Body of pancreas (tissue), 4 donors: ENCODE data around the gene OSTF1. TPM values are rescaled to one million over a fixed set of nuclear protein-coding genes. Genes with fewer than 3 reads are reported as not detected.

Source experiments
- ATAC-seq: fragments of 150-250 bp; one replicate; pipeline ENCODE4 v1.9.1; 2016
- DNase-seq, 4 donors: peaks; one replicate each; pipeline ENCODE4 v3.0.0-alpha.2; 2019
- H3K27ac ChIP-seq, 4 donors: fragments of 200-600 bp; sonication (generic); 1 replicate in 3 of 4; 2 replicates in 1 of 4; pipeline versions ENCODE4 v1.5.1 to v1.6.1; 2016 to 2019; ENCODE audit warnings: mild to moderate bottlenecking in 1 of 4, mixed read lengths in 1 of 4, moderate library complexity in 1 of 4
- H3K27me3 ChIP-seq, 2 donors: fragments of 200-600 bp; sonication (generic); one replicate each; pipeline ENCODE4 v1.6.0; 2016; ENCODE audit warnings: mild to moderate bottlenecking in 1 of 2
- H3K36me3 ChIP-seq, 2 donors: fragments of 200-600 bp; sonication (generic); replicated peaks in 1 of 2; 2 replicates each; pipeline ENCODE4 v1.5.1; 2016; ENCODE audit warnings: low read depth in 2 of 2; ENCODE audit not compliant: insufficient read depth in 1 of 2
- H3K4me1 ChIP-seq: fragments of 200-600 bp; sonication (generic); one replicate; pipeline ENCODE4 v1.6.0; 2016
- H3K4me3 ChIP-seq, 2 donors: fragments of 200-600 bp; sonication (generic); 1 replicate in 1 of 2; 2 replicates in 1 of 2; pipeline ENCODE4 v1.5.1; 2016 to 2019
- H3K9me3 ChIP-seq, 3 donors: fragments of 200-600 bp; sonication (generic); 1 replicate in 2 of 3; 2 replicates in 1 of 3; pipeline ENCODE4 v1.5.1; 2016
- POLR2A ChIP-seq, 3 donors: fragments of 450-650 bp; IDR thresholded peaks; one replicate each; pipeline ENCODE4 v1.6.1; 2016; ENCODE audit warnings: antibody characterized with exemption in 3 of 3, mild to moderate bottlenecking in 2 of 3
- WGBS, 2 donors: methylation state at CpG; one replicate each; pipeline ENCODE4 v1.1.5; 2017; 5-methylcytosine and 5-hydroxymethylcytosine counted together
- intact Hi-C: fragments of 100-400 bp; cut with DNase I; formaldehyde crosslinking; loops from one replicate; pipeline ENCODE4 v1.15.1; 2023
- total RNA-seq, 2 donors: library from RNA; depleted of rRNA; stranded (reverse); fragments of >200 nt; gene quantifications; one replicate each; pipeline ENCODE4 v1.1.0, GENCODE V29; 2016
- TF ChIP-seq, protein P1 (sequence below), 7 experiments: fragments of 450-650 bp in 4 of 7; fragments of 200-600 bp in 3 of 7; sonication (generic) in 3 of 7; IDR thresholded peaks; one replicate each; pipeline ENCODE4 v1.5.1; 2016 to 2019; ENCODE audit warnings: antibody characterized with exemption in 7 of 7

The OSTF1 gene
- total RNA-seq, 2 donors from 2014 or later, result 10.4 to 12.9 TPM

DNA sequence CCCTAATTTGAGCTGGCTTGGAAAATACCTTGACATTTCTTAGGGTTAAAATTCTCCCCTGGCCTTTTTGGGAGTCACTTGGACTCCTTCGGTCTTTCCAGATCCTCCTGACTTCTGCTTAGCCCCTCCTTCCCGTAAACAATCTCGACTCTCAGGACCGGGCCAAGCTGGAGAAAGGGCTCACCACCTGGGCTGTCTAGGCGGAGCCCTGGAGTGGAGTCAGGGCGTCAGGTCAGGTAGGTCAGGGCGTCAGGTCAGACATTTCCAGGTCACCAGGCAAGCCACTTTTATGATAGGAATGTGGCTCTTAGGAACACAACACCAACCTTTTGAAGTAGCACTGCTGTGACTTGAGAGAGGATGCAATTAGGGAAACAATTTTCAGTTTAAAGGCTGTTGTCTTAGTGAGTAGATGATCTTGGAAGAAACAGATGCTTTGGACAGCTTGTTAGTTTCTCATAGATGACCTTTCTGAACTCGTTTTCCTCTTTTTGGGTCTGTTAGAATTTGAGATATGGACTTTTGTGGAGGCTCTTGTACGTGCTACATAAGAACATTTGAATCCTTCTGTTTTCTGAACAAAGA, 12.8 kb downstream of the OSTF1 start:
- peaks cover 13% of the 10 kb centered on the region for H3K4me1 ChIP-seq
- ATAC-seq, result no peak
- no peak for TF ChIP-seq POLR2A (IDR thresholded peaks at IDR 0.05)
- TF ChIP-seq, protein P1, sequence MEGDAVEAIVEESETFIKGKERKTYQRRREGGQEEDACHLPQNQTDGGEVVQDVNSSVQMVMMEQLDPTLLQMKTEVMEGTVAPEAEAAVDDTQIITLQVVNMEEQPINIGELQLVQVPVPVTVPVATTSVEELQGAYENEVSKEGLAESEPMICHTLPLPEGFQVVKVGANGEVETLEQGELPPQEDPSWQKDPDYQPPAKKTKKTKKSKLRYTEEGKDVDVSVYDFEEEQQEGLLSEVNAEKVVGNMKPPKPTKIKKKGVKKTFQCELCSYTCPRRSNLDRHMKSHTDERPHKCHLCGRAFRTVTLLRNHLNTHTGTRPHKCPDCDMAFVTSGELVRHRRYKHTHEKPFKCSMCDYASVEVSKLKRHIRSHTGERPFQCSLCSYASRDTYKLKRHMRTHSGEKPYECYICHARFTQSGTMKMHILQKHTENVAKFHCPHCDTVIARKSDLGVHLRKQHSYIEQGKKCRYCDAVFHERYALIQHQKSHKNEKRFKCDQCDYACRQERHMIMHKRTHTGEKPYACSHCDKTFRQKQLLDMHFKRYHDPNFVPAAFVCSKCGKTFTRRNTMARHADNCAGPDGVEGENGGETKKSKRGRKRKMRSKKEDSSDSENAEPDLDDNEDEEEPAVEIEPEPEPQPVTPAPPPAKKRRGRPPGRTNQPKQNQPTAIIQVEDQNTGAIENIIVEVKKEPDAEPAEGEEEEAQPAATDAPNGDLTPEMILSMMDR (IDR thresholded peaks at IDR 0.05), result no peak
- 56 to 58% methylated on average over 9 of the region's 9 CpGs for WGBS, 2 donors
- H3K27ac ChIP-seq, result no peak overlapping the region
- intact Hi-C loops, result no loop called here
- no peak overlapping the region for H3K4me3 ChIP-seq
- no peaks in the 10 kb centered on the region for H3K9me3 ChIP-seq
- H3K36me3 ChIP-seq, result no peaks in the 10 kb centered on the region
- no peaks in the 10 kb centered on the region for H3K27me3 ChIP-seq
- DNase-seq, result no peak

DNA sequence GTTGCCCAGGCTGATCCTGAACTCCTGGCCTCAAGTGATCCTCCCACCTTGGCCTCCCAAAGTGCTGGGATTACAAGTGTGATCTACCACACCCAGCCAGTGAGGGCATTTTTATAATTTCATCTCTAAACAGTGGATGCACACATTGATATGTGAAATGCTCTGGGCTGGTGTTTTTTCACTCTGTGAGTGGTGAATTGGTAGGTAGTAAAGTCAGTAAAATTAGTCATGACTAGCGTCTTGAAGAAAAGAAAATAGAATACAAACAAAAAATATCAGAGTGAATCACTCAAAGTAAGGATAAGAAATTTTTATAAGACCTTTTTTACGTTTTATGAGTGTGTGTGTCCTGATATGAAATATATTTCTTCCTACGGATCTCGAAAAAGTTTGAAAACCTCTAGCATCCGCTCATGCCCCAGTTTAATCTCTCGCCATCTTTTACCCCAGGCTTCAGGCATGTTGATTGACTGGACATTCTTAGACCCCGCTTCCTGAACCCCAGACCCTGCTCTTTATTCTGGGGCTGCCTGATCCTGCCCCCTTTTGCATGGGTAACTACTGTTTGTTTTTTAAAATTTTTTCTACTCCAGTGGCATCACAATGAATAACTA, 14.0 kb downstream of the OSTF1 start:
- no peak overlapping the region for H3K4me3 ChIP-seq
- no peak overlapping the region for H3K27ac ChIP-seq
- intact Hi-C loops, result no loop called here
- peaks cover 13% of the 10 kb centered on the region for H3K4me1 ChIP-seq
- ATAC-seq (no peak), DNase-seq (no peak)
- no peak for TF ChIP-seq POLR2A (IDR thresholded peaks at IDR 0.05)
- TF ChIP-seq, protein P1 (IDR thresholded peaks at IDR 0.05), result no peak
- no peaks in the 10 kb centered on the region for H3K27me3 ChIP-seq
- H3K9me3 ChIP-seq, result no peaks in the 10 kb centered on the region
- WGBS, 2 donors, result 91 to 93% methylated on average over 7 of the region's 7 CpGs
- no peaks in the 10 kb centered on the region for H3K36me3 ChIP-seq

DNA sequence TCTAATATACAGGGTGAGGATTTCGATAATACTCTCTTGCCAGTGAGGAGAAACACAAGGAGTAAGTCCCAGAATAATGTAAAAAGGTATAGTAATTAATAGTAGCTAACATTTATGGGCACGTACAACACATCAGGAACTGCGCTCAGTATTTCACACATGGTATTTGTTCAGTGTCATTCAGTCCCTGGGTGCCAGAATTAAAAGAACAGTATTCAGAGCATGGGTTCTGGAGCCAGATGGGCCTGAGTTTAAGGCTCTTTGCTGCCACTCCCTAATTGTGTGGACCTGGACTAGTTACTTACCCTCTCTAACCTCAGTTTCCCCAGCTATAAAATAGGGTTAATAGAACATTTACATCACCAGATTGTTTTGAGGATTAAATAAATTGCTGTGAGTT, 16.3 kb downstream of the OSTF1 start:
- Histone ChIP-seq H3K4me3 (no peak overlapping the region), H3K4me1 (peaks cover 13% of the 10 kb centered on the region), H3K27me3 (no peaks in the 10 kb centered on the region), H3K9me3 (no peaks in the 10 kb centered on the region), H3K36me3 (no peaks in the 10 kb centered on the region), H3K27ac (no peak overlapping the region)
- DNase-seq (no peak), ATAC-seq (no peak)
- TF ChIP-seq, protein P1 (IDR thresholded peaks at IDR 0.05), result no peak
- TF ChIP-seq POLR2A (IDR thresholded peaks at IDR 0.05), result no peak
- 21 to 58% methylated on average over 3 of the region's 3 CpGs for WGBS, 2 donors
- intact Hi-C loops, result no loop called here

DNA sequence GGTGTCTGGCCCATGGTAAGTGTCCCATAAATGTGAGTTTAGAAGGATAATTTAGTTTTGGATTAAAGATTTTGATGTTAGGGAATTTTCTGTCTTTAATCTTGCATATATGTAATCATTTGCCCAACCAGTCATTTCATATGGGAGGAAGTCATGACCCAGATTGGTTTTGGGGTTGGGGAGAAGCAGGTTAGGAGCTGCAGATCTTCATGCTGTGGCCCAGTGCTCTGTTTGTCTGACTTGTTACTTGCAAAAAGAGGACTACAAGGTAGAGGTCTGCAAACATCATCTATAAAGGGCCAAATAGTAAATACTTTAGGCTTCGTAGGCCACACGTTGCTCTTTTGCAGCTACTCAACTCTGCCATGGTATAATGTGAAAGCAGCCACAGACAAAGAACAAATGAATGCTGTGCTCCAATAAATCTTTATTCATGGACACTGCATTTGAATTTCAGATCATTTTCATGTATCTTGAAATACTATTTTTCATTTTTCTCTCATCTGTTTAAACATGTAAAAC, 16.8 kb downstream of the OSTF1 start:
- Histone ChIP-seq H3K4me3 (no peak overlapping the region), H3K27ac (no peak overlapping the region), H3K4me1 (peaks cover 13% of the 10 kb centered on the region), H3K9me3 (no peaks in the 10 kb centered on the region), H3K27me3 (no peaks in the 10 kb centered on the region), H3K36me3 (no peaks in the 10 kb centered on the region)
- DNase-seq (no peak), ATAC-seq (no peak)
- WGBS, 2 donors, result 97 to 100% methylated on average over 2 of the region's 2 CpGs
- TF ChIP-seq POLR2A (IDR thresholded peaks at IDR 0.05), result no peak
- TF ChIP-seq, protein P1 (IDR thresholded peaks at IDR 0.05), result no peak
- intact Hi-C loops, result no loop called here

DNA sequence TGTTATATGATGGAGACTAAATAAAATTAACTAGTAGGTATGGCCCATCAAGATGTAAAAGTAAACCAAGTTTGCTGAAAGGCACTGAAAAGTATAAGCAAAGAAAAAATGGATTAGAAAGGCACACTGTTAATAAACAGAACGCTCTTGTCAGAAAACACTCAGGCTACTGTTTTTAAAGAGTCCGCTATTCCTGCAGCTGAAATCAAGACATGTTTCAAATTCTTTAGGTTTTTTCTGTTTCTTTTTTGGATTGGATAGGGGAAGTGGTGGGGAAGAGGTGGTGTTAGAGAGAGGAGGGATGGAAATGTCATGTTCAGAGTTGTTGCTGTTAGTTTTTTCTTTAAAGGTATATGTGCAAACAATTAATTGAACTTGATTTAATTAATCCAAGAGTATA, 17.5 kb downstream of the OSTF1 start:
- Histone ChIP-seq H3K9me3 (no peaks in the 10 kb centered on the region), H3K4me1 (peaks cover 12% of the 10 kb centered on the region), H3K4me3 (no peak overlapping the region), H3K27me3 (no peaks in the 10 kb centered on the region), H3K27ac (no peak overlapping the region), H3K36me3 (no peaks in the 10 kb centered on the region)
- intact Hi-C loops, result no loop called here
- WGBS, 2 donors, result 82 to 84% methylated on average over 2 of the region's 2 CpGs
- ATAC-seq, result no peak
- DNase-seq, result no peak
- TF ChIP-seq POLR2A (IDR thresholded peaks at IDR 0.05), result no peak
- TF ChIP-seq, protein P1 (IDR thresholded peaks at IDR 0.05), result no peak
